CD14-positive monocyte (primary cell): ENCODE measurements around the gene DAB2IP. TPM values are rescaled to one million over a fixed set of nuclear protein-coding genes. Genes with fewer than 3 reads are reported as not detected.

Experiments
- DNase-seq, 3 donors: peaks; one replicate each; pipeline ENCODE4 v3.0.0-alpha.2; 2011 to 2022
- H2AFZ ChIP-seq: 2 replicates; pipeline ENCODE4 v1.6.0; 2012; ENCODE audit warnings: mild to moderate bottlenecking, low read depth, low read length, inconsistent platforms; ENCODE audit not compliant: insufficient read depth, poor library complexity, severe bottlenecking
- H3K27ac ChIP-seq, 2 donors: 1 replicate in 1 of 2; 2 replicates in 1 of 2; pipeline ENCODE4 v1.5.1; 2012 to 2013; ENCODE audit warnings: low read length in 2 of 2, control low read depth in 1 of 2, inconsistent platforms in 1 of 2, low read depth in 1 of 2, mild to moderate bottlenecking in 1 of 2
- H3K27me3 ChIP-seq, 2 donors: one replicate each; pipeline versions ENCODE4 v1.6.0 to v1.6.1; 2011 to 2013; ENCODE audit warnings: low read length in 2 of 2; ENCODE audit not compliant: control insufficient read depth in 2 of 2, insufficient read depth in 2 of 2
- H3K36me3 ChIP-seq, 2 donors: replicated peaks in 1 of 2; 1 replicate in 1 of 2; 2 replicates in 1 of 2; pipeline versions ENCODE4 v1.5.1 to v1.6.1; 2012 to 2013; ENCODE audit warnings: low read length in 2 of 2, control low read depth in 1 of 2, inconsistent platforms in 1 of 2, mild to moderate bottlenecking in 1 of 2; ENCODE audit not compliant: insufficient read depth in 2 of 2, control insufficient read depth in 1 of 2
- H3K4me1 ChIP-seq, 2 donors: 1 replicate in 1 of 2; 2 replicates in 1 of 2; pipeline versions ENCODE4 v1.5.1 to v1.6.1; 2012 to 2013; ENCODE audit warnings: low read length in 2 of 2, control low read depth in 1 of 2, inconsistent platforms in 1 of 2, mild to moderate bottlenecking in 1 of 2, moderate library complexity in 1 of 2; ENCODE audit not compliant: insufficient read depth in 2 of 2, control insufficient read depth in 1 of 2
- H3K4me2 ChIP-seq: replicated peaks from 2 replicates; pipeline ENCODE3; 2012; ENCODE audit warnings: low read length, moderate library complexity, mild to moderate bottlenecking; ENCODE audit not compliant: poor library complexity, severe bottlenecking; ENCODE audit errors: extremely low read depth
- H3K4me3 ChIP-seq, 3 experiments: fragments of 200-600 bp in 1 of 3; sonication (generic) in 1 of 3; replicated peaks in 1 of 3; 1 replicate in 2 of 3; 2 replicates in 1 of 3; pipeline ENCODE4 v1.5.1; 2011 to 2013; ENCODE audit warnings: low read length in 3 of 3, mild to moderate bottlenecking in 3 of 3, control low read depth in 2 of 3, low read depth in 2 of 3, inconsistent platforms in 1 of 3, moderate library complexity in 1 of 3
- H3K79me2 ChIP-seq: 2 replicates; pipeline ENCODE4 v1.6.0; 2012; ENCODE audit warnings: mild to moderate bottlenecking, control low read depth, inconsistent platforms, low read length, moderate library complexity; ENCODE audit not compliant: insufficient read depth
- H3K9ac ChIP-seq: 2 replicates; pipeline ENCODE4 v1.6.0; 2017; ENCODE audit warnings: low read length, mild to moderate bottlenecking; ENCODE audit not compliant: insufficient read depth, poor library complexity, severe bottlenecking
- H3K9me3 ChIP-seq, 2 donors: replicated peaks in 1 of 2; 1 replicate in 1 of 2; 2 replicates in 1 of 2; pipeline versions ENCODE4 v1.5.1 to v1.6.1; 2012 to 2013; ENCODE audit warnings: low read length in 2 of 2, control low read depth in 1 of 2; ENCODE audit not compliant: control insufficient read depth in 1 of 2, insufficient read depth in 1 of 2
- H4K20me1 ChIP-seq: 2 replicates; pipeline ENCODE4 v1.6.0; 2012; ENCODE audit warnings: mild to moderate bottlenecking, low read length, control low read depth, moderate library complexity; ENCODE audit not compliant: insufficient read depth
- H3K27ac Mint-ChIP-seq, 7 donors: one replicate each; pipeline ENCODE4 v1.8.0; 2020; ENCODE audit warnings: mild to moderate bottlenecking in 7 of 7, mixed read lengths in 7 of 7, moderate library complexity in 6 of 7, inconsistent platforms in 2 of 7
- H3K27me3 Mint-ChIP-seq, 3 donors: one replicate each; pipeline ENCODE4 v1.8.0; 2021 to 2022; ENCODE audit warnings: low read depth in 3 of 3, mild to moderate bottlenecking in 3 of 3, mixed read lengths in 3 of 3, moderate library complexity in 3 of 3, inconsistent platforms in 1 of 3
- H3K36me3 Mint-ChIP-seq, 2 donors: one replicate each; pipeline ENCODE4 v1.8.0; 2020; ENCODE audit warnings: mixed read lengths in 2 of 2, inconsistent platforms in 1 of 2, mild to moderate bottlenecking in 1 of 2
- H3K4me1 Mint-ChIP-seq: one replicate; pipeline ENCODE4 v1.8.0; 2020; ENCODE audit warnings: mild to moderate bottlenecking, mixed read lengths
- H3K4me3 Mint-ChIP-seq, 2 donors: one replicate each; pipeline ENCODE4 v1.8.0; 2020; ENCODE audit warnings: mild to moderate bottlenecking in 2 of 2, mixed read lengths in 2 of 2, moderate library complexity in 1 of 2
- H3K9me3 Mint-ChIP-seq, 7 donors: one replicate each; pipeline ENCODE4 v1.8.0; 2020 to 2022; ENCODE audit warnings: mixed read lengths in 7 of 7, mild to moderate bottlenecking in 6 of 7, moderate library complexity in 6 of 7, inconsistent platforms in 2 of 7
- CTCF ChIP-seq: fragments of 200-600 bp; IDR thresholded peaks from one replicate; pipeline ENCODE4 v1.8.0; 2022; ENCODE audit warnings: antibody characterized with exemption, mild to moderate bottlenecking
- WGBS: methylation state at CpG from one replicate; pipeline ENCODE4 v1.1.5; 2013; ENCODE audit warnings: missing lambda C conversion rate; ENCODE audit not compliant: insufficient coverage; 5-methylcytosine and 5-hydroxymethylcytosine counted together
- intact Hi-C, 2 donors: fragments of 100-400 bp; cut with micrococcal nuclease; formaldehyde crosslinking; loops; one replicate each; pipeline versions ENCODE4 v1.15.0 to v1.15.1; 2023
- polyA plus RNA-seq, 3 donors: library from polyadenylated mRNA; depleted of rRNA in 1 of 3; unstranded in 2 of 3; stranded (reverse) in 1 of 3; fragments of 300-500 nt in 2 of 3; fragments of >200 nt in 1 of 3; fragmentation: Illumina TruSeq in 2 of 3; gene quantifications; 1 replicate in 2 of 3; 2 replicates in 1 of 3; pipeline ENCODE4 v1.2.3, GENCODE V29; 2012 to 2021

DAB2IP gene
- polyA plus RNA-seq, 3 donors = 0.13 TPM; not detected in 2

GRCh38 chr9:121779381-121780117 is 128.1 kb downstream of the DAB2IP start:
- 93% methylated on average over 11 of the region's 13 CpGs for WGBS
- Histone ChIP-seq H3K4me2 (no peak overlapping the region), H3K9ac (no peak overlapping the region), H3K36me3 (no peaks in the 10 kb centered on the region), H2AFZ (no peak overlapping the region), H3K4me3 (no peak overlapping the region), H3K27ac (no peak overlapping the region), H3K79me2 (no peaks in the 10 kb centered on the region), H4K20me1 (no peaks in the 10 kb centered on the region), H3K4me1 (no peaks in the 10 kb centered on the region), H3K27me3 (no peaks in the 10 kb centered on the region), H3K9me3 (no peaks in the 10 kb centered on the region)
- TF ChIP-seq CTCF = no peak
- peaks cover 4% of the 10 kb centered on the region for H3K4me1 Mint-ChIP-seq
- intact Hi-C loops = no loop called here
- H3K27me3 Mint-ChIP-seq = peaks cover 1 to 3% (median 1%) of the 10 kb centered on the region in 3 donors
- no peak overlapping the region for H3K4me3 Mint-ChIP-seq
- H3K27ac Mint-ChIP-seq = no peak overlapping the region
- no peaks in the 10 kb centered on the region for H3K36me3 Mint-ChIP-seq
- DNase-seq = no peak
- H3K9me3 Mint-ChIP-seq = peaks cover 0 to 3% (median 0%) of the 10 kb centered on the region in 7 donors

- intact Hi-C loops = no loop called here
- H3K27me3 Mint-ChIP-seq = peaks cover 1 to 6% (median 3%) of the 10 kb centered on the region in 3 donors
- no peak overlapping the region for H3K4me2 ChIP-seq
- peaks cover 0 to 3% (median 0%) of the 10 kb centered on the region in 7 donors for H3K9me3 Mint-ChIP-seq
- no peak overlapping the region for H3K4me3 ChIP-seq
- no peak overlapping the region for H3K27ac Mint-ChIP-seq
- no peaks in the 10 kb centered on the region for H3K27me3 ChIP-seq
- WGBS = 96% methylated on average over 16 of the region's 17 CpGs
- no peak overlapping the region for H2AFZ ChIP-seq
- no peaks in the 10 kb centered on the region for H3K79me2 ChIP-seq
- H3K4me1 ChIP-seq = no peaks in the 10 kb centered on the region
- H3K36me3 ChIP-seq = no peaks in the 10 kb centered on the region
- no peak overlapping the region for H3K27ac ChIP-seq
- H3K4me1 Mint-ChIP-seq = peaks cover 4% of the 10 kb centered on the region
- no peak overlapping the region for H3K9ac ChIP-seq
- no peak for TF ChIP-seq CTCF
- H3K9me3 ChIP-seq = no peaks in the 10 kb centered on the region
- DNase-seq = no peak
- no peak overlapping the region for H3K4me3 Mint-ChIP-seq
- H3K36me3 Mint-ChIP-seq = no peaks in the 10 kb centered on the region
- no peaks in the 10 kb centered on the region for H4K20me1 ChIP-seq
Observed at GRCh38 chr9:121780177-121781040, 129.0 kb downstream of the DAB2IP start.
